SK-N-SH treated with all-trans-retinoic acid at 6 μM for 48 hours (cell line): ENCODE measurements around the gene BTNL9.
A peak's percentile ranks its signal among the peaks of the same experiment; 100 is the strongest.
"Not testable (repeated sequence)": the region's sequence is repeated elsewhere in the genome, so short reads cannot be mapped to it uniquely, and the experiment has no call there.

Experiments
- ATAC-seq: fragments of 200-7000 bp; cut with Tn5 transposase; 3 replicates; pipeline ENCODE4 v1.9.1; 2020; ENCODE audit warnings: mild to moderate bottlenecking, moderate library complexity
- ARNTL ChIP-seq: fragments of 450-650 bp; formaldehyde crosslinking; IDR thresholded peaks from 2 replicates; pipeline ENCODE4 v1.5.0; 2020; ENCODE audit warnings: low read depth, mild to moderate bottlenecking, moderate library complexity, borderline replicate concordance
- BACH2 ChIP-seq: fragments of 250-450 bp; sonication (Bioruptor Pico); IDR thresholded peaks from 2 replicates; pipeline ENCODE4 v1.9.0; 2021; ENCODE audit warnings: mild to moderate bottlenecking, borderline replicate concordance
- CSDC2 ChIP-seq: fragments of 250-450 bp; sonication (Bioruptor Pico); IDR thresholded peaks from 2 replicates; pipeline ENCODE4 v1.5.0; 2020; ENCODE audit warnings: mild to moderate bottlenecking, moderate library complexity
- ESRRG ChIP-seq: fragments of 250-450 bp; sonication (Bioruptor Pico); IDR thresholded peaks from 2 replicates; pipeline ENCODE4 v1.6.1; 2021; ENCODE audit warnings: mild to moderate bottlenecking
- GLIS3 ChIP-seq: fragments of 250-450 bp; sonication (Bioruptor Pico); IDR thresholded peaks from 2 replicates; pipeline ENCODE4 v1.5.0; 2020; ENCODE audit warnings: mild to moderate bottlenecking, moderate library complexity
- ISL1 ChIP-seq: fragments of 250-450 bp; sonication (Bioruptor Pico); IDR thresholded peaks from 2 replicates; pipeline ENCODE4 v2.1.2; 2022; ENCODE audit warnings: mild to moderate bottlenecking, moderate library complexity
- OSR1 ChIP-seq: fragments of 250-450 bp; sonication (Bioruptor Pico); IDR thresholded peaks from 2 replicates; pipeline ENCODE4 v1.8.0; 2022; ENCODE audit warnings: moderate library complexity, mild to moderate bottlenecking, inconsistent platforms
- PPARA ChIP-seq: fragments of 250-450 bp; sonication (Bioruptor Pico); IDR thresholded peaks from 2 replicates; pipeline ENCODE4 v1.5.0; 2020; ENCODE audit warnings: mild to moderate bottlenecking, borderline replicate concordance
- RARB ChIP-seq: fragments of 250-450 bp; sonication (Bioruptor Pico); IDR thresholded peaks from 2 replicates; pipeline ENCODE4 v1.8.0; 2021; ENCODE audit warnings: mild to moderate bottlenecking, moderate library complexity
- SNAI2 ChIP-seq: fragments of 250-450 bp; sonication (Bioruptor Pico); IDR thresholded peaks from 2 replicates; pipeline ENCODE4 v1.5.0; 2020; ENCODE audit warnings: mild to moderate bottlenecking, moderate library complexity
- TCF4 ChIP-seq: fragments of 250-450 bp; sonication (Bioruptor Pico); IDR thresholded peaks from 2 replicates; pipeline ENCODE4 v1.8.0; 2021; ENCODE audit warnings: mild to moderate bottlenecking, moderate library complexity, borderline replicate concordance
- TOX ChIP-seq: fragments of 250-450 bp; sonication (Bioruptor Pico); IDR thresholded peaks from 2 replicates; pipeline ENCODE4 v1.8.0; 2021; ENCODE audit warnings: mild to moderate bottlenecking, moderate library complexity, borderline replicate concordance
- ZC3H10 ChIP-seq: fragments of 250-450 bp; sonication (Bioruptor Pico); IDR thresholded peaks from 2 replicates; pipeline ENCODE4 v1.5.1; 2021; ENCODE audit warnings: mild to moderate bottlenecking, moderate library complexity
- ZFP3 ChIP-seq: fragments of 250-450 bp; sonication (Bioruptor Pico); IDR thresholded peaks from 2 replicates; pipeline ENCODE4 v1.5.0; 2020; ENCODE audit warnings: mild to moderate bottlenecking, moderate library complexity
- ZNF565 ChIP-seq: fragments of 450-650 bp; formaldehyde crosslinking; conservative IDR thresholded peaks from 2 replicates; pipeline ENCODE4 v1.5.0; 2020; ENCODE audit warnings: low read depth, mild to moderate bottlenecking, moderate library complexity
- ZNF70 ChIP-seq: fragments of 450-650 bp; formaldehyde crosslinking; IDR thresholded peaks from 2 replicates; pipeline ENCODE4 v1.5.0; 2020; ENCODE audit warnings: mild to moderate bottlenecking, moderate library complexity
- ZNF8 ChIP-seq: fragments of 450-650 bp; formaldehyde crosslinking; IDR thresholded peaks from 2 replicates; pipeline ENCODE4 v1.5.0; 2020; ENCODE audit warnings: mild to moderate bottlenecking, moderate library complexity
- TF ChIP-seq, protein P1 (sequence below): fragments of 250-450 bp; sonication (Bioruptor Pico); IDR thresholded peaks from 2 replicates; pipeline ENCODE4 v1.5.1; 2020; ENCODE audit warnings: low read depth, mild to moderate bottlenecking, moderate library complexity
- TF ChIP-seq, protein P2 (sequence below): fragments of 250-450 bp; sonication (Bioruptor Pico); IDR thresholded peaks from 2 replicates; pipeline ENCODE4 v1.8.0; 2020; ENCODE audit warnings: mild to moderate bottlenecking, moderate library complexity, borderline replicate concordance
- TF ChIP-seq, protein P3 (sequence below): fragments of 250-450 bp; sonication (Bioruptor Pico); IDR thresholded peaks from 2 replicates; pipeline ENCODE4 v1.5.1; 2021; ENCODE audit warnings: mild to moderate bottlenecking, moderate library complexity
- TF ChIP-seq, protein P4 (sequence below): fragments of 250-450 bp; sonication (Bioruptor Pico); IDR thresholded peaks from 2 replicates; pipeline ENCODE4 v1.5.0; 2020; ENCODE audit warnings: mild to moderate bottlenecking, moderate library complexity

Gene BTNL9

DNA sequence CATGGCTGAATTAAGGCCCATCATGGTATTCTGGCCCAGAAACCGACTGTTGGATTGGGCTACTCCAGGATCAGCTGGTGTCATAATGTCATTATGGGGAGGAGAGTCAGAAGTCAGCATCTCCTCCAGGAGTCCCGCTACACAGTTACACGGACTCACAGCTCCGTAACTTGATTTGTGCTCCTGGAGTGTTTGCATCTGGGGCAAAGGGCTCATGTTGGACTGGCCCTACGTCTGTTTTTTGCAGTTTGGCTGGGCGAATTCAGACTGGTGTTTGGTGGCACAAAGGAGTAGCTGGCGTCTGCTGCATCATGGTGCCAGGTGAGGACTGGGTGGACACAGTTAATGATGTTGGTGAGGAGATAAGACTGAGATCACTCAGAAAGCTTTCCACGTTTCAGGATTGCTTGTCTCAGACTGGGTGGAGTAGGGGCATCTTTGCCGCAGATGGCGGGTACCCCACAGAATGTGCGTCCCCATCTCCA is 59.6 kb downstream of the BTNL9 start:
- TF ChIP-seq, protein P1, sequence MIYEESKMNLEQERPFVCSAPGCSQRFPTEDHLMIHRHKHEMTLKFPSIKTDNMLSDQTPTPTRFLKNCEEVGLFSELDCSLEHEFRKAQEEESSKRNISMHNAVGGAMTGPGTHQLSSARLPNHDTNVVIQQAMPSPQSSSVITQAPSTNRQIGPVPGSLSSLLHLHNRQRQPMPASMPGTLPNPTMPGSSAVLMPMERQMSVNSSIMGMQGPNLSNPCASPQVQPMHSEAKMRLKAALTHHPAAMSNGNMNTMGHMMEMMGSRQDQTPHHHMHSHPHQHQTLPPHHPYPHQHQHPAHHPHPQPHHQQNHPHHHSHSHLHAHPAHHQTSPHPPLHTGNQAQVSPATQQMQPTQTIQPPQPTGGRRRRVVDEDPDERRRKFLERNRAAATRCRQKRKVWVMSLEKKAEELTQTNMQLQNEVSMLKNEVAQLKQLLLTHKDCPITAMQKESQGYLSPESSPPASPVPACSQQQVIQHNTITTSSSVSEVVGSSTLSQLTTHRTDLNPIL (CRISPR knock-in tag) = no peak
- TF ChIP-seq CSDC2 (CRISPR knock-in tag) = no peak
- no peak for TF ChIP-seq SNAI2 (CRISPR knock-in tag)
- TF ChIP-seq ZC3H10 (CRISPR knock-in tag) = no peak
- no peak for TF ChIP-seq OSR1 (CRISPR knock-in tag)
- no peak for TF ChIP-seq GLIS3 (CRISPR knock-in tag)
- TF ChIP-seq ESRRG (CRISPR knock-in tag) = no peak
- TF ChIP-seq TOX = no peak
- TF ChIP-seq ZNF565 (CRISPR knock-in tag) = no peak
- no peak for TF ChIP-seq ZNF8
- no peak for TF ChIP-seq ARNTL
- TF ChIP-seq ISL1 = no peak
- no peak for ATAC-seq

DNA sequence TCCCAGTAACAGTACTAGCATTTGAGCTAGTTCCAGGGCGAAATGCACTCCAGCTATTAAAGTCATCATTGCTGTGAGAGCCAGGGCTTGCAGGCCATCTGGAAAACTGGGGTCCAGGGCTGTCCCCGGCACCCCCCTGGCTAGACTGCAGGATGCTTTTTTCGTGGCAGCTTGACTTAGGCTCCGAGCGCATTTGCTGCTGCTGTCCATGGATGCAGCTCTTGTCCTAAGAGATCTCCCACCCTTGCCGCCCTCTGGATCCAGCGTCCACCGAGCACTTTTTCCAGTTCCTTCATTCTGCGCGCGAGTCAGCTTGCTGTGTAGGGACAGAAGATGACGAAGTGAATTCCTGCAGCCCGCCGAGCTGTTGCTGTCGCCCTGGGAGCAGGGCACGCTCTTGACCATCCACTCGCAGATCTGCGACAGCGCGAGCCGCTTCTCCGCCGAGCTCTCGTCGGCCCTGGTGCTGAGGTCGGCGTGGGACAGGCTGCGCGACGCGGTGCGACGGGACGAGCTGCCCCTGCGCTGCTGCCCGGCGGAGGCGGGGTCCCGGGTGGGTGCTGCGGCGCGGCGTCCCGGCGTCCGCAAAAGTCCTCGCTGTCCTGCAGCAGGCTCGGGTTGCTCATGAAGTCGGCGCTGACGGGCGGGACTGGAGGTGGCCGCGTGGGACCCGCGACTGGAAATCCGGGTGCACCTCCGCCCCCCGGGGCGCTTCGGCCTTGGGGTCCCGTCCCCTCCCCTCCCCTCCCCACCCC is 60.2 kb downstream of the BTNL9 start:
- TF ChIP-seq, protein P2, sequence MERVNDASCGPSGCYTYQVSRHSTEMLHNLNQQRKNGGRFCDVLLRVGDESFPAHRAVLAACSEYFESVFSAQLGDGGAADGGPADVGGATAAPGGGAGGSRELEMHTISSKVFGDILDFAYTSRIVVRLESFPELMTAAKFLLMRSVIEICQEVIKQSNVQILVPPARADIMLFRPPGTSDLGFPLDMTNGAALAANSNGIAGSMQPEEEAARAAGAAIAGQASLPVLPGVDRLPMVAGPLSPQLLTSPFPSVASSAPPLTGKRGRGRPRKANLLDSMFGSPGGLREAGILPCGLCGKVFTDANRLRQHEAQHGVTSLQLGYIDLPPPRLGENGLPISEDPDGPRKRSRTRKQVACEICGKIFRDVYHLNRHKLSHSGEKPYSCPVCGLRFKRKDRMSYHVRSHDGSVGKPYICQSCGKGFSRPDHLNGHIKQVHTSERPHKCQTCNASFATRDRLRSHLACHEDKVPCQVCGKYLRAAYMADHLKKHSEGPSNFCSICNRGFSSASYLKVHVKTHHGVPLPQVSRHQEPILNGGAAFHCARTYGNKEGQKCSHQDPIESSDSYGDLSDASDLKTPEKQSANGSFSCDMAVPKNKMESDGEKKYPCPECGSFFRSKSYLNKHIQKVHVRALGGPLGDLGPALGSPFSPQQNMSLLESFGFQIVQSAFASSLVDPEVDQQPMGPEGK (CRISPR knock-in tag) = no peak
- TF ChIP-seq ARNTL = no peak
- TF ChIP-seq RARB = no peak
- TF ChIP-seq ESRRG (CRISPR knock-in tag) = no peak
- no peak for TF ChIP-seq TCF4 (CRISPR knock-in tag)
- TF ChIP-seq PPARA (CRISPR knock-in tag) = no peak
- no peak for TF ChIP-seq ISL1
- TF ChIP-seq ZNF565 (CRISPR knock-in tag) = no peak
- TF ChIP-seq, protein P1 (CRISPR knock-in tag) = no peak
- no peak for TF ChIP-seq OSR1 (CRISPR knock-in tag)
- TF ChIP-seq, protein P3, sequence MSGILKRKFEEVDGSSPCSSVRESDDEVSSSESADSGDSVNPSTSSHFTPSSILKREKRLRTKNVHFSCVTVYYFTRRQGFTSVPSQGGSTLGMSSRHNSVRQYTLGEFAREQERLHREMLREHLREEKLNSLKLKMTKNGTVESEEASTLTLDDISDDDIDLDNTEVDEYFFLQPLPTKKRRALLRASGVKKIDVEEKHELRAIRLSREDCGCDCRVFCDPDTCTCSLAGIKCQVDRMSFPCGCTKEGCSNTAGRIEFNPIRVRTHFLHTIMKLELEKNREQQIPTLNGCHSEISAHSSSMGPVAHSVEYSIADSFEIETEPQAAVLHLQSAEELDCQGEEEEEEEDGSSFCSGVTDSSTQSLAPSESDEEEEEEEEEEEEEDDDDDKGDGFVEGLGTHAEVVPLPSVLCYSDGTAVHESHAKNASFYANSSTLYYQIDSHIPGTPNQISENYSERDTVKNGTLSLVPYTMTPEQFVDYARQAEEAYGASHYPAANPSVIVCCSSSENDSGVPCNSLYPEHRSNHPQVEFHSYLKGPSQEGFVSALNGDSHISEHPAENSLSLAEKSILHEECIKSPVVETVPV (CRISPR knock-in tag) = no peak
- TF ChIP-seq BACH2 (CRISPR knock-in tag) = no peak
- TF ChIP-seq ZFP3 (CRISPR knock-in tag) = no peak
- TF ChIP-seq, protein P4, sequence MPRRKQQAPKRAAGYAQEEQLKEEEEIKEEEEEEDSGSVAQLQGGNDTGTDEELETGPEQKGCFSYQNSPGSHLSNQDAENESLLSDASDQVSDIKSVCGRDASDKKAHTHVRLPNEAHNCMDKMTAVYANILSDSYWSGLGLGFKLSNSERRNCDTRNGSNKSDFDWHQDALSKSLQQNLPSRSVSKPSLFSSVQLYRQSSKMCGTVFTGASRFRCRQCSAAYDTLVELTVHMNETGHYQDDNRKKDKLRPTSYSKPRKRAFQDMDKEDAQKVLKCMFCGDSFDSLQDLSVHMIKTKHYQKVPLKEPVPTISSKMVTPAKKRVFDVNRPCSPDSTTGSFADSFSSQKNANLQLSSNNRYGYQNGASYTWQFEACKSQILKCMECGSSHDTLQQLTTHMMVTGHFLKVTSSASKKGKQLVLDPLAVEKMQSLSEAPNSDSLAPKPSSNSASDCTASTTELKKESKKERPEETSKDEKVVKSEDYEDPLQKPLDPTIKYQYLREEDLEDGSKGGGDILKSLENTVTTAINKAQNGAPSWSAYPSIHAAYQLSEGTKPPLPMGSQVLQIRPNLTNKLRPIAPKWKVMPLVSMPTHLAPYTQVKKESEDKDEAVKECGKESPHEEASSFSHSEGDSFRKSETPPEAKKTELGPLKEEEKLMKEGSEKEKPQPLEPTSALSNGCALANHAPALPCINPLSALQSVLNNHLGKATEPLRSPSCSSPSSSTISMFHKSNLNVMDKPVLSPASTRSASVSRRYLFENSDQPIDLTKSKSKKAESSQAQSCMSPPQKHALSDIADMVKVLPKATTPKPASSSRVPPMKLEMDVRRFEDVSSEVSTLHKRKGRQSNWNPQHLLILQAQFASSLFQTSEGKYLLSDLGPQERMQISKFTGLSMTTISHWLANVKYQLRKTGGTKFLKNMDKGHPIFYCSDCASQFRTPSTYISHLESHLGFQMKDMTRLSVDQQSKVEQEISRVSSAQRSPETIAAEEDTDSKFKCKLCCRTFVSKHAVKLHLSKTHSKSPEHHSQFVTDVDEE (CRISPR knock-in tag) = no peak
- no peak for TF ChIP-seq ZNF70
- no peak for TF ChIP-seq ZC3H10 (CRISPR knock-in tag)
- no peak for TF ChIP-seq SNAI2 (CRISPR knock-in tag)
- ATAC-seq = no peak

DNA sequence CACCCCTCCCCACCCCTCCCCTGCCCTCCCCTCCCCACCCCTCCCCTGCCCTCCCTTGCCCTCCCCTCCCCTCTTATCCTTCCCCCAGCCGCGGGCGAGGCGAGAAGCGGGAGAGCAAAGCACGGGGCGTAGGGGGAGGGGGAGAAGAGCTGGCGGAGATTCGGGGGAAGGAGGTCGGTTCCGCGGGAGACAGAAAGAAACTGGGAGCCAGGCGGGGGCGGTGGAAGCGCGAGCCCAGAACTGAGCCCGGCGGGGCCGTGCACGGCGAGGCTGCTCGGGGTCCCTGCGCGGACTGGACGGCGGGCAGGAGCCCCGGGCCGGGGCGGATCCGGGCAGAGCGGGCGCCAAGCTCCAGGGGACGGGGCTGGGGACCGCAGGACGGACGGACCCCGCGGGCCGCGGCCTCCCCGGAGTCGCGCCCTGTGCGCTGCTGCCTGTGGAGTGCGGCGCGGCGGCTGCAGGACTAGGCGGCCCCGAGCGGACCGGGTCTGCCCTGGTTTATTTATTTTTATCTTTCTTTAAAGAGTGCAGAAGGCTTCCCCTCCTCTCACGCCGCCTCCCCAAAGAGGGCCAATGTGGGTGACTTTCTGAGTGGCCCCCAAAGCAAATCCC is 61.1 kb downstream of the BTNL9 start:
- not testable (repeated sequence) for ATAC-seq

DNA sequence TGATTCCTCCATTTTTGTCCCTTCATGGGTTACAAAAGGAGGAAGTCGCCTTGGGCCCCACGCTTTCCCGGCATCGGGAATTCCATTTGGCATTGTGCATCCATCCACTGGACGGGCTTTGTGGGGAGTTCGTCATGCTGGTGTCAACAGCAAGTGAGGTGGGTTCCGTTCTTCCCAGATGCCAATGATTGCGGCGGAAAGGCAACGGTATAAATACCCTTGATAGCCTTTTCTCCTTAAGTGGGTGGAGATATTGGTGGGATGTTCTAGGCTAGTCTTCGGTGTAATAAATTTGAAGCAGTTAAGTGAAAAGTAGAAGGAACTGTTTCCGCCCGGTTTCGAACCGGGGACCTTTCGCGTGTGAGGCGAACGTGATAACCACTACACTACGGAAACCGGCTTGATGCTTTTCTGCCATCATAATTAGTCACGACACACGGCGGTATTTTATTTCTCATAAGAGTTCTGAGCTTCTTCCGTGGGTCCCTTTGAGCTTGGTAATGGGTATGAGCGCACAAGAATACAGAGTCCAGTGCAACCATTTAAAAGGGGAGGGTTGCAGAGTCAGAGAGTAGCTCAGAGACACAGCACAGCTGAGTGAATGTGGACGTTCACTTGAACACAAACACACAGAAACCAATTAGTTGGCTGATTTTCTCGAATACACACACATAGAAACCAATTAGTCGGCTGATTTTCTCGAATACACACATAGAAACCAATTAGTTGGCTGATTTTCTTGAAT is 62.0 kb downstream of the BTNL9 start:
- ATAC-seq = peak; percentile 26

DNA sequence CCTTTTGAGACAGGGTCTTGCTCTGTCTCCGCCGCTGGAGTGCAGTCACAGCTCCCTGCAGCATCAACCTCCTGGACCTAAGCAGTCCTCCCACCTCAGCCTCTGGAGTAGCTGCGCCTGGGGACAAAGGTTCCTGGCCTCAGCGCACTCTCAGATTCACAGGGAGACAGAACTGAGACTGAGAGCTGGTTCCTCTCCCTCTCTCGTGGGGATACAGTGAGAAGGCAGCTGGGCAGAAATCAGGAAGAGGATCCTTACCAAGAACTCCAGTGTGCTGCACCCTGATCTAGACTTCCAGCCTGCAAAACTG is 64.1 kb downstream of the BTNL9 start:
- peak; percentile 16 for ATAC-seq

DNA sequence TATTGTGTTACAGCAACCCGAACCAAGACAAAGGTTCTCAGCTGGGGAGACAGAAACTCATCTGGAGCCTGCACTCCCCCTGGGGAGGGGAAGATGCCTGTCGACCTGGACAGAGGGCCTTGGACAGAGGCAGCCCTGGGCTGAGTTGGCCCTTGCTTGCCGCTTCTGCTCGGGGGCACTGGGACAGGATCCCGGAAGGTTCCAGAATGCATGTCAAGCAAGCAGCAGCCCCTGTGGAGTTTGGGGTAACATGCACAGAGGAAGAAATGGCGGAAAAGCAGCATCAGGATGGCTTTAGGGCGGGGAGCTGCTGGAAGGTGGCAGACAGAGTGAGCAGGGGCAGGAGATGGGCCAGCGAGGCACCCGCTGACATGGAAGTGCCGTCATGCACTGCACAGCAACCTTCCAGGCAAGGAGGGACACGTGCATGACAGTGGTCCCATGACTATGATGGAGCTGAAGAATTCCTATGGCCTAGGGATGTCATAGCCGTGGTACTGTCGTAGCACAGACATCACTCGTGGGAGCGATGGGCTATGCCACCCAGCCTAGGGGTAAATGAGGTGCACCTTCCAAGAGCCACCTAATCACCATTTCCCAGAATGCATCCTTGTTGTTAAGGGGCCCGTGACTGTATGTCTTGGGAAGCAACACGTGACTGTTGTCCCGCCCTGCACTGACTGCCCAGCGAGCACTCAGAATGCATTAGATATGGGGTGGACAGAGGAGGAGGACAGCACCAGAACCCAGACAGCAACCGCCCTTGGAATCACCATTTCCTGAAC is 64.7 kb downstream of the BTNL9 start:
- ATAC-seq = peak; percentile 38; the same call in 2 of the 3 replicates
